ENCODE measurements around the gene NMT1. TPM values are rescaled to one million over a fixed set of nuclear protein-coding genes. Genes with fewer than 3 reads are reported as not detected.

The NMT1 gene
- total and polyA plus RNA-seq, 2 experiments from 2014 or later = 95.6 to 298 TPM

GRCh38 chr17:45106096-45106495, 45.0 kb downstream of the NMT1 start:
- Mint-ChIP-seq H3K36me3 (ENCODE audit: low read depth) (peaks cover 72% of the 10 kb centered on the region), H3K27me3 (ENCODE audit: insufficient read depth, low read depth, poor library complexity) (peaks cover 13% of the 10 kb centered on the region), H3K4me1 (0 out of 3 replicates have a peak, but pooled peaks cover 2% of the 10 kb centered on the region), H3K4me3 (no peak overlapping the region), H3K27ac (no peak overlapping the region), H3K9me3 (no peaks in the 10 kb centered on the region; the same call in 2 of the 3 replicates)
- Histone ChIP-seq H3K27ac (ENCODE audit: low read depth) (no peak overlapping the region), H3K9me2 (ENCODE audit: insufficient read depth) (no peaks in the 10 kb centered on the region), H3K79me2 (replicated peaks; ENCODE audit: insufficient read depth) (no peaks in the 10 kb centered on the region), H3K4me3 (no peak overlapping the region), H3K4me1 (ENCODE audit: insufficient read depth) (no peaks in the 10 kb centered on the region), H3F3A (replicated peaks; ENCODE audit: low read depth) (peaks cover 2% of the 10 kb centered on the region; the same call in 1 of the 2 replicates), H3K27me3 (ENCODE audit: insufficient read depth) (no peaks in the 10 kb centered on the region), H4K20me1 (replicated peaks; ENCODE audit: insufficient read depth) (peaks cover 9% of the 10 kb centered on the region), H3K4me2 (no peak overlapping the region), H2AFZ (no peak overlapping the region), H3K36me3 (ENCODE audit: insufficient read depth) (peaks cover 34% of the 10 kb centered on the region)
- TF ChIP-seq EZH2phosphoT487 (IDR thresholded peaks at IDR 0.05; ENCODE audit: unreplicated experiment) (no peak), NANOG (IDR thresholded peaks at IDR 0.05; ENCODE audit: borderline replicate concordance) (no peak)
- DNase-seq (ENCODE audit: low spot score) = no peak
- no peak for ATAC-seq

- ATAC-seq = no peak
- no peak overlapping the region for H3K4me3 Mint-ChIP-seq
- no peak overlapping the region for H3K27ac ChIP-seq (ENCODE audit: low read depth)
- peaks cover 13% of the 10 kb centered on the region for H3K27me3 Mint-ChIP-seq (ENCODE audit: insufficient read depth, low read depth, poor library complexity)
- H2AFZ ChIP-seq = no peak overlapping the region
- no peaks in the 10 kb centered on the region for H3K4me1 ChIP-seq (ENCODE audit: insufficient read depth)
- no peak overlapping the region for H3K4me3 ChIP-seq
- H3K36me3 ChIP-seq (ENCODE audit: insufficient read depth) = peaks cover 34% of the 10 kb centered on the region
- peaks cover 2% of the 10 kb centered on the region; the same call in 1 of the 2 replicates for H3F3A ChIP-seq (replicated peaks; ENCODE audit: low read depth)
- peaks cover 9% of the 10 kb centered on the region for H4K20me1 ChIP-seq (replicated peaks; ENCODE audit: insufficient read depth)
- H3K36me3 Mint-ChIP-seq (ENCODE audit: low read depth) = peaks cover 71% of the 10 kb centered on the region
- no peaks in the 10 kb centered on the region for H3K79me2 ChIP-seq (replicated peaks; ENCODE audit: insufficient read depth)
- no peak for DNase-seq (ENCODE audit: low spot score)
- H3K9me3 Mint-ChIP-seq = no peaks in the 10 kb centered on the region; the same call in 2 of the 3 replicates
- H3K4me2 ChIP-seq = no peak overlapping the region
- H3K27me3 ChIP-seq (ENCODE audit: insufficient read depth) = no peaks in the 10 kb centered on the region
- 0 out of 3 replicates have a peak, but pooled peaks cover 3% of the 10 kb centered on the region for H3K4me1 Mint-ChIP-seq
- no peak overlapping the region for H3K27ac Mint-ChIP-seq
- H3K9me2 ChIP-seq (ENCODE audit: insufficient read depth) = no peaks in the 10 kb centered on the region
- TF ChIP-seq ETS1 (IDR thresholded peaks at IDR 0.05) (no peak), CTCF (conservative IDR thresholded peaks at IDR 0.05; ENCODE audit: low read depth in 2 of 2) (no peak), EZH2 (IDR thresholded peaks at IDR 0.05; ENCODE audit: low read depth, unreplicated experiment) (no peak), NANOG (IDR thresholded peaks at IDR 0.05; ENCODE audit: borderline replicate concordance) (no peak), ZNF462 (CRISPR knock-in tag; IDR thresholded peaks at IDR 0.05) (no peak), REST (IDR thresholded peaks at IDR 0.05; ENCODE audit: unreplicated experiment) (no peak), POLR2AphosphoS5 (IDR thresholded peaks at IDR 0.05; ENCODE audit: low read depth) (no peak), ZNF331 (CRISPR knock-in tag; IDR thresholded peaks at IDR 0.05; ENCODE audit: low read depth) (no peak)
These were observed 45.5 kb downstream of the NMT1 start for GRCh38 chr17:45106582-45106981.
